HepG2 (cell line): ENCODE data around the gene TET3. TPM values are rescaled to one million over a fixed set of nuclear protein-coding genes. Genes with fewer than 3 reads are reported as not detected.

Experiments
- AKNA ChIP-seq: sonication (generic); formaldehyde crosslinking; IDR thresholded peaks from 2 replicates; pipeline ENCODE4 v1.4.0; 2020; ENCODE audit warnings: missing genetic modification reagents, borderline replicate concordance
- ATF1 ChIP-seq: IDR thresholded peaks from 2 replicates; pipeline ENCODE4 v1.6.1; 2016; ENCODE audit warnings: mild to moderate bottlenecking, control low read depth
- CENPBD1 ChIP-seq: sonication (generic); formaldehyde crosslinking; IDR thresholded peaks from 2 replicates; pipeline ENCODE4 v1.8.0; 2022; ENCODE audit warnings: missing genetic modification reagents, low read depth, mild to moderate bottlenecking, borderline replicate concordance
- CERS6 ChIP-seq: sonication (generic); formaldehyde crosslinking; IDR thresholded peaks from 2 replicates; pipeline ENCODE4 v1.5.0; 2020; ENCODE audit warnings: missing genetic modification reagents
- FOXM1 ChIP-seq: sonication (generic); formaldehyde crosslinking; IDR thresholded peaks from 2 replicates; pipeline ENCODE4 v1.5.0; 2020; ENCODE audit warnings: missing genetic modification reagents
- GMEB1 ChIP-seq: sonication (generic); formaldehyde crosslinking; IDR thresholded peaks from 2 replicates; pipeline ENCODE4 v1.5.1; 2020; ENCODE audit warnings: missing genetic modification reagents, mild to moderate bottlenecking, borderline replicate concordance
- IRF1 ChIP-seq: sonication (generic); formaldehyde crosslinking; IDR thresholded peaks from 2 replicates; pipeline ENCODE4 v1.4.0; 2020; ENCODE audit warnings: low read depth, mild to moderate bottlenecking, missing genetic modification reagents
- MAF1 ChIP-seq: sonication (generic); formaldehyde crosslinking; IDR thresholded peaks from 2 replicates; pipeline ENCODE4 v1.5.0; 2020; ENCODE audit warnings: missing genetic modification reagents, borderline replicate concordance
- MLX ChIP-seq: IDR thresholded peaks from 2 replicates; pipeline ENCODE4 v1.6.1; 2016
- MXD4 ChIP-seq: IDR thresholded peaks from 2 replicates; pipeline ENCODE4 v1.6.1; 2016; ENCODE audit warnings: mild to moderate bottlenecking, missing biosample characterization, missing genetic modification reagents
- NFKBIZ ChIP-seq: IDR thresholded peaks from 2 replicates; pipeline ENCODE4 v1.6.1; 2018; ENCODE audit warnings: missing genetic modification reagents, missing compliant biosample characterization
- SIN3A ChIP-seq: IDR thresholded peaks from 2 replicates; pipeline ENCODE4 v1.6.1; 2011; ENCODE audit warnings: low read depth, mild to moderate bottlenecking, control low read depth, low read length, borderline replicate concordance
- THYN1 ChIP-seq: sonication (generic); formaldehyde crosslinking; IDR thresholded peaks from 2 replicates; pipeline ENCODE4 v1.8.1; 2023; ENCODE audit warnings: low read depth, mild to moderate bottlenecking, moderate library complexity, missing genetic modification reagents, borderline replicate concordance
- YY1 ChIP-seq: IDR thresholded peaks from 2 replicates; pipeline ENCODE4 v1.6.1; 2011; ENCODE audit warnings: low read length, low read depth, moderate library complexity, mild to moderate bottlenecking; ENCODE audit not compliant: insufficient read depth, insufficient replicate concordance
- ZNF639 ChIP-seq: conservative IDR thresholded peaks from 2 replicates; pipeline ENCODE4 v1.6.1; 2018; ENCODE audit warnings: missing genetic modification reagents
- ZNF691 ChIP-seq: sonication (generic); formaldehyde crosslinking; IDR thresholded peaks from 2 replicates; pipeline ENCODE4 v1.4.0; 2020; ENCODE audit warnings: missing genetic modification reagents, low read depth, mild to moderate bottlenecking, borderline replicate concordance
- ZNF703 ChIP-seq: sonication (generic); formaldehyde crosslinking; IDR thresholded peaks from 2 replicates; pipeline ENCODE4 v1.5.1; 2020; ENCODE audit warnings: missing genetic modification reagents, mild to moderate bottlenecking, moderate library complexity, borderline replicate concordance
- polyA plus RNA-seq, 8 experiments: library from polyadenylated mRNA; depleted of rRNA in 3 of 8; stranded (reverse) in 7 of 8; unstranded in 1 of 8; fragments of >200 nt; fragmentation: Illumina TruSeq in 4 of 8; extraction: Trizol in 4 of 8; gene quantifications; 2 replicates each; pipeline versions ENCODE4 v1.2.1 to v1.2.3, GENCODE V29; 2011 to 2016; ENCODE audit warnings: low read depth in 4 of 8, missing spikeins in 1 of 8, mixed read lengths in 1 of 8; ENCODE audit not compliant: insufficient read depth in 1 of 8
- total RNA-seq, 5 experiments: library from RNA; depleted of rRNA; stranded (reverse); fragments of >200 nt; fragmentation: Illumina TruSeq; extraction: Trizol; gene quantifications; 2 replicates each; pipeline ENCODE4 v1.2.3, GENCODE V29; 2016; ENCODE audit warnings: low read depth in 1 of 5

The TET3 gene
- total and polyA plus RNA-seq, 2 of the 13 experiments (the other 11 are each of a cell fraction or from before 2014, with no cell fraction given) = 4.3 to 6.8 TPM

GRCh38 chr2:73984922-73985307 is 205 bp downstream of the TET3 start (continued):
- no peak for TF ChIP-seq IRF1 (CRISPR knock-in tag)
- no peak for TF ChIP-seq CENPBD1
- TF ChIP-seq ZNF703 (CRISPR knock-in tag) = no peak
- no peak for TF ChIP-seq AKNA
- no peak for TF ChIP-seq GMEB1 (CRISPR knock-in tag)
- TF ChIP-seq MXD4 (CRISPR knock-in tag) = 0 out of 2 replicates have a peak, but pooled peaks have one; percentile 9
- TF ChIP-seq CERS6 (CRISPR knock-in tag) = no peak
- TF ChIP-seq ATF1 (CRISPR knock-in tag) = no peak
- TF ChIP-seq SIN3A = no peak
- no peak for TF ChIP-seq ZNF691
- 0 out of 2 replicates have a peak, but pooled peaks have one; percentile 5 for TF ChIP-seq MAF1
- TF ChIP-seq NFKBIZ = no peak
- TF ChIP-seq FOXM1 (CRISPR knock-in tag) = 0 out of 2 replicates have a peak, but pooled peaks have one; percentile 0
- TF ChIP-seq ZNF639 (CRISPR knock-in tag) = peak; percentile 79
- no peak for TF ChIP-seq MLX (CRISPR knock-in tag)
- no peak for TF ChIP-seq YY1
- TF ChIP-seq THYN1 (CRISPR knock-in tag) = no peak
